ENCODE data around the gene SPOCK1.

DNA sequence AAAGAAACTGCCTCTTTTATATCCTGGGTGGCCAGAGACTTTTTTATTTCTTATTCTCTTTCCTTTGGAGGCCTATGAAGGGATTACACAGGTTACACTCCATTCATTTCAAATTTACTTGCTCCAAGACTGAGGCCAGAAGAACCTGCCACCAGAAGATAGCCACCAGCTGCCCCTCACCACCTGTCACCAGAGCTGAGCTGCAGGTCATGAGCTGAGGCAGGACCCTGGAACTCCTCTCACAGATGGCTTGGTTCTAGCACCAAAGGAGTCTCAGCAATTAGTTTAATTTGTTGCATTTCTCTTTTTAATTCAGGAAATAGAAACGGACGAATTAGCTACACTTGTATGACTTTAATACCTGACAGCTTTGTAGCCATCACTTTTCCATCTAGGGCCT, 313.9 kb downstream of the SPOCK1 start:
- TF ChIP-seq, protein P1, sequence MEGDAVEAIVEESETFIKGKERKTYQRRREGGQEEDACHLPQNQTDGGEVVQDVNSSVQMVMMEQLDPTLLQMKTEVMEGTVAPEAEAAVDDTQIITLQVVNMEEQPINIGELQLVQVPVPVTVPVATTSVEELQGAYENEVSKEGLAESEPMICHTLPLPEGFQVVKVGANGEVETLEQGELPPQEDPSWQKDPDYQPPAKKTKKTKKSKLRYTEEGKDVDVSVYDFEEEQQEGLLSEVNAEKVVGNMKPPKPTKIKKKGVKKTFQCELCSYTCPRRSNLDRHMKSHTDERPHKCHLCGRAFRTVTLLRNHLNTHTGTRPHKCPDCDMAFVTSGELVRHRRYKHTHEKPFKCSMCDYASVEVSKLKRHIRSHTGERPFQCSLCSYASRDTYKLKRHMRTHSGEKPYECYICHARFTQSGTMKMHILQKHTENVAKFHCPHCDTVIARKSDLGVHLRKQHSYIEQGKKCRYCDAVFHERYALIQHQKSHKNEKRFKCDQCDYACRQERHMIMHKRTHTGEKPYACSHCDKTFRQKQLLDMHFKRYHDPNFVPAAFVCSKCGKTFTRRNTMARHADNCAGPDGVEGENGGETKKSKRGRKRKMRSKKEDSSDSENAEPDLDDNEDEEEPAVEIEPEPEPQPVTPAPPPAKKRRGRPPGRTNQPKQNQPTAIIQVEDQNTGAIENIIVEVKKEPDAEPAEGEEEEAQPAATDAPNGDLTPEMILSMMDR (IDR thresholded peaks at IDR 0.05 in 2 of 3, conservative IDR thresholded peaks at IDR 0.05 in 1 of 3; ENCODE audit: borderline replicate concordance in 1 of 3, insufficient read depth in 1 of 3, low read depth in 2 of 3, low read length in 2 of 3) = no peak
- TF ChIP-seq EGR1 (IDR thresholded peaks at IDR 0.05; ENCODE audit: low read depth) (no peak), POLR2AphosphoS5 (IDR thresholded peaks at IDR 0.05; ENCODE audit: low read depth, low read length) (no peak), SIN3A (IDR thresholded peaks at IDR 0.05; ENCODE audit: low read depth) (no peak), EZH2 (IDR thresholded peaks at IDR 0.05) (no peak)

All from HCT116 (cell line).